ENCODE results near the gene XK.

XK gene

GRCh38 chrX:37679888-37680287, 5.7 kb upstream of the XK start:
- DNase-seq: no peak

GRCh38 chrX:37684426-37684825, 1.2 kb upstream of the XK start:
- DNase-seq: no peak

DNA sequence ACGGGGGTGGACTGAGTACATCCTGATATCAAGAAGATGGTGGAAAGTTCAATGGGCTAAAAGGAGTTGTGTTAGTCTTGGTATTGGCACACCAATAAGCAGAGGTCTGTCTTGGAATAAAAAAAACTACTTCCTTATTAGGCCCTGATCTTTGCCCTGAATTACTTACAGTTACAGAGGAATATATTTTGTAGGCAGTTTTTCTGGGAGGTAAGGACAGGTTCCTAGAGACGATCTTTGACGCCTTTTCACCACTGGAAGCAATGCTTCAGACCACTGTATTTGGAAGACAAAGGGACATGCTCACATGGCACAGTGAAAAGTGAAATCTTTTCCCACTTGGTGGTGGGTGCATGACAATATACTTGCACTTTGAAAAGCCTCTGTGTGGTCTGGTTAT, 618 bp upstream of the XK start:
- DNase-seq: no peak

GRCh38 chrX:37686369-37686995, 891 bp downstream of the XK start:
- DNase-seq: no peak

GRCh38 chrX:37686996-37687395, 1.4 kb downstream of the XK start:
- DNase-seq: no peak

DNA sequence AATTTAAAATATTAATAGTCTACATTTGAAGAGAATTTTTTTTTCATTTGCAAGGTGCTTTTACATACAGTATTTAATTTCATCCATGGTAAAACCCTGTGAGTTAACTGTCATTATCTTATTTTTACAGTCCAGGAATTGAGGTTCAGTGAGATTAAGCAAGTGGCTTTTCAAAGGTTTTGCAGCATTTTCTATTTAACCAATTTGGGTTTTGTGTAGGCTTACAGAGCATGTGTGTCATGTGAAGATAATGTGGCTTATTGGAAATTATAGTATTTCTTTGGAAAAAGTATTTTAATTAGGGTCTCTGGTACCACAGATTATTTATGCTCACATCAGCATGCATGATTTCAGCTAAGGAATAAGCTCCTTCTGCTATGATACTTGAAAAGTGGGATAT, 4.5 kb downstream of the XK start:
- DNase-seq: no peak

DNA sequence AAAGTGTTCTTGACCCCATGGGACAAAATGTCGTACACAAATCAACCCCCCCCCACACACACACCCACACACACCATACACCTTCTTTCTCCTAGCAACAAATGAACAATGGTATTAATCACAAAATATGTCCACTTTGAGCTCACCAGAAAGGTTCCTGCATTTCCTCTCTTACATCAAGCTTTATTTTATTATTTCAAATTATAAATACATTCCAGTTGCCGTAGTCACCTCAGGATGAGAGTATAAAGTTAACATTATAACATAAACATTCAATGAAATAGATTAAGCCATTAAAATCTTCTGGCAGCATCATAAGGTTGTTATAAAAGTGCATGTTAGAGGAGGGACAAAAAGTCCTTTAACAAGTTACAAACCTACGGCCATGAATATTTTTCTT, 7.3 kb downstream of the XK start:
- DNase-seq: no peak

DNA sequence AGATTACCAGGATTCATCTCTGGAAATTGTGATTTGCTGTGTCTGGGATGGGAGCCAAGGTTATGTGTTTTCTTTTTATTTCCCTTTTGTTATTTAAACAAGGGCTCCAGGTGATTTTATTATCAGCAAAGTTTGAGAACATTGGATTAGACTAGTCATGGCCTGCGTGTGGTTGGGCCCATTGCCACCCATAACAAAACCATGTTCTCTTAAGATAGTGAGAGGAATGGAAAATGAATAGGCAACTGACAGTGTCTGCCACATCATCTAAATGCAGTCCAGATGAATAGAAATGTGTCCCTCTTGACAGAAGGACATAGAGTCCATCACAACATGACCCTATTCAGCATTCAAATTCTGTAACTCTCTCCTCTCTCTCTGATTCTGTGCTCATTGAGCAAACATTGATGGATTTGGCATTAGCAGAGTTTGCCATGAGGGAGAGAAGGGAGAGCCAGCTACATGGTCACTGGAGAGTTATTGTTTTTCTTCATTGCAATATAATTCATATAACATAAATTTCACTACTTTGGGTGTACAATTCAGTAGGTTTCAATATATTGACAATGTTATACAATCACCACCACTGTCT, 11.7 kb downstream of the XK start:
- DNase-seq: no peak

DNA sequence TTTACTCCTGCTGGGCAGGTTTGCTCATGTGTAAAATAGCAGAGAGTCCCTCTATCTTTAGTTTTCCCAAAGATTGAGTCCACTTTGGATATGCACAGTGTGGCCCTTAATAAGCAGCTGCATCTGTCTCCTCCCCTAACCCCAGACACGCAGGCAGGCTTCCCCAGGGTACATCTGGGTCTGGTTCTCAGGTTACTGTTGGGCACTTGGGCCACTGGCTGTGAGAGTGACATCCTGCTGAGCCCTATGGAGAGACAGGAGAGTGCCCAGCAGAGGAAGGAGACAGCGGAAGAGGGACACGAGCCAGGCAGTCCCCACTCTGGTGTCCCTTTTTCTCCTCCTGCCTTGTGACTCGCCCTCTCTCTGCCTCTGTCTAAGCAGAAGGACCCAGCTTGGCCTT, 16.0 kb downstream of the XK start:
- no peak for DNase-seq

DNA sequence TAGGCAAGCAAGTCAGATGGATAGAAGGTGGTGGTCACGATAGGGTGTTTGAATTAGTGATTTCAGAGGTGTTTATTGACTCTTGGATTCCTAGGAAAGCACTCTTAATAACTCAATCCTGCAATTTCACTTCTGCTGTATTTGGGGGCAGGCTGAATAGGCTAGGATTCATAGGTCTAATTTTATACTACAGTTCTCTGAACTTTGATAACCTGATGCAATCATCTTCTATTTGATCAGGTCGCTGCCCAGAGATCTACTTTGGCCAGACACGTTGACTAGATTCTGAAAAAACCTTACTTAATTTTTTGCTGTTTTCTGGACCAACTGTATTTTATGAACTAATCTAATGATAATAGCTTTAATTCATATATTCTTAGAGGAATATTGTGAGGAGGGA, 26.4 kb downstream of the XK start:
- no peak for DNase-seq

DNA sequence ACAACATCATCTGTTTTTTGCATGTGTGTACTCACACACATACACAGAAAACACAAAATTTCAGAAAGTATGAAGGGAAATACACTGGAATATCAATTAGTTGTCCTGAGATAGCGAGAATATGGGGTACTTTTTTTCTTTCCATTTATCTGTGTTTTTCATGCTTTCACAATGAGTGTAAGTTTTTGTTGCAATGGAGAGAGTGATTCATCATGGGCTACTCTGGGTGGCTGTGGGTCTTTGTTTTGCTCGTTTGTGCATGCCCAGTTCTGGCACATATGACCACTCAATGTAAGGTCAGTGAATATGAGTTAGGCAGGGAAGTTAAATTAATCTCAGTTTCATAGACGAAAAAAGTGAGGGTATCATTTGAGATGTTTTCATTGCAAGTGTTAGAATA, 26.9 kb downstream of the XK start:
- DNase-seq: no peak

DNA sequence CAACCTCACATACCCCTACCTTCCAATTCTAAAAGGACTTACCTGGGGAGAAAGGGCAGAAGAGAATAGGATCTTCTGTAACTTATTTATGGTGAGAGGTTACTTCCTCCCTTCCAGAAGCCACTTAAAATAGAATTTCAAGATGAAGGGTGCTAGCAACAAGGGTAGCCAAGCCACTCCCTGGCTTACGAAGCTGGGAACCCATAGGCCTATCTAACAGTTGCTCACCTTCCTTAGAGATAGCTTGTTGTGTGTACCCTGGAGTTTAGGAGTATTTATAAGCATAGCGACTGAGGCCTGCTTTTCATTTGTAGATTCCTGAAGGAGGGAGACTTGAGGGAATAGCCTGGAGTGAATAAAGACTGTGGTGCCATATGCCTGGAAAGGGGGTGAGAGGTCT, 28.9 kb downstream of the XK start:
- no peak for DNase-seq

DNA sequence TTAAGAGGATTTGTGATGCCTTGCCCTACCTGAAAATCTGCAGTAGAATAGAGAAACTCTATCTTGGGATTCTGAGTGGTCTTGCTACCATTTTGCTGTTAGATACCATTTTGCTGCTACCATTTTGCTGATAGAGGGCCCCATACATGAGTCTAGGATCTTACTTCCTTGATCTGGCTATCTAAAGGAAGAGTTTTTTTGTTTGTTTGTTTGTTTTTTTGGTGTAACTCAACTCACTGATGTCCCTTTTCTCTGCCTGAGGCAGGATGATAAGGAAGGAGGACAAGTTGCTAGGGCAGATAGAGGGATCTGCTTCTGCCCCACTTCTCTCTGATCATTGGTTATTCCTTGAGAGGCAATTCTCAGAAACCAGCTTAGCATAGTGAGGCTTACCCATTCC, 31.0 kb downstream of the XK start:
- no peak for DNase-seq

DNA sequence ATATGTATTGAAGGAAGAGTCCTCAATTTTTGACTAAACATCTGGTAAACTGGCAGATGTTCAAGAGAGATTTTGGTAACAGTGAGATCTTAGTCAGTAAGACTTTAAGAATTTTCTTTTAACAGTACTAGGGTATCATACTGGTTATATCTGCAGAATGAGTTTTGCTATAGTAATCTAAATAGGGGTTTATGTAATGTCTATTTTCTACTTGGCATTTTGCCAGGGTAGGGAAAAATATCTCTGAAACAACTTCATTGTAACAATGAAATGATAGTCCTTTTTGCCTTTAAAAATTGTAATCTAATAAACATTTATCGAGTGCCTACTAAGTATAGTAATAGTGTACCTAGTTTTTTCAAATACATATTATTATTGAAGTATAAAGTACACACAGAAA, 32.1 kb downstream of the XK start:
- DNase-seq: no peak

DNA sequence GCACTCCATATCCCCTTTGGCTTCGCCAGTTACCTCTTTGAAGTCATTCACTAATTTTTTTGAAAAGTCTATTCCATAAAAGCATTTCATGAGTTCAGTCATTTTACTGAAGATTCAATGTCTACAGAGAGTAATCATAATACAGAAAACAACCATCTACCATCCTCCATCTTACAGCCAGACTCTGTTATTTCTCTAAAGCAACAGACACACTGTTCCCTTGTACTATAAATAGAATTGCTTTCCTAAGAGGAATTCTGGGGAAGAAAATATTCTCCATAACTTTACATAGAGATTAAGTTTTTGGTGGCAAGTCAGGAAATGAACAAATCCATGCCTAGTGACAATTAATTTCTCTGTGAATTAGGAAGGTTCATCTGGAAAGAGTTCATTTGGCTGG, 37.0 kb downstream of the XK start:
- DNase-seq: no peak

GRCh38 chrX:37726346-37726745, 40.8 kb downstream of the XK start:
- no peak for DNase-seq

DNA sequence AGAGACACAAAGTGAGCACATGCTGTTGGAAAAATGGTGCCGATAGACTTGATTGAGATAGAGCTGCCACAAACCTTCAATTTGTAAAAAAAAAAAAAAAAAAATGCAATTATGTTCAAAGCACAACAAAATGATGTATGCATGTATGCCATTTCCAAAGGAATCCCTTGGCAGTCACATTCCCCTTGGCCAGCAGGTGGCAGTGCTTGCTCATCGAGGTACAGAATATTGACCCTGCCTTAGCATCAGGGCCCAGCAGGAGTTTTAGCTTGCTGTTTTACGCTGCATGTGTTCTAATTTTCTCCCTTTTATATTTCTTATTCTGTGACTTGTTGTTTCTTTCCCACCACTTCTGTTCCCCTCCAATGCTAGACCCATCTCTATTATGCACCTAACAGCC, 59.8 kb downstream of the XK start:
- DNase-seq: peak; percentile 79

DNA sequence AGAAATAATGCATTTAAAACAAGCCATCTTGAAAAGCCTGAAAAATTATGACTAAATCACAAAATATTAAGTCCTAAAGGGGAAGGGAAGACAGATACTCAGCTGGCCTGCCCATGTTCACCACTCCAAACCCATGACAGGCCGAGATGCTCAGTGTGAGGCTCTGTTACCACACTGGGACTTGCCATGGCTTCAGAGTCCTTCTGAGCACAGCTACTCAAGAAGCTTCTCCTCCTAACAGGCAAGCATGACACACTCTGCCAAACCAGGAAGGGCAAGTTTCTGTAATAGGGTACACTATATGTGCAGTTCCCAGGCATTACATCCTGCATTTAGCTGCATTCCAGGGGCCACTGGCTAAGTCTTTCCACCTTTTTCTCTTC, 60.2 kb downstream of the XK start:
- DNase-seq: no peak

GRCh38 chrX:37746218-37746941, 60.8 kb downstream of the XK start:
- peak; percentile 58 for DNase-seq

GRCh38 chrX:37746951-37747350, 61.4 kb downstream of the XK start:
- DNase-seq: no peak

GRCh38 chrX:37752281-37752680, 66.7 kb downstream of the XK start:
- DNase-seq: no peak

GRCh38 chrX:37752936-37753335, 67.3 kb downstream of the XK start:
- no peak for DNase-seq

DNA sequence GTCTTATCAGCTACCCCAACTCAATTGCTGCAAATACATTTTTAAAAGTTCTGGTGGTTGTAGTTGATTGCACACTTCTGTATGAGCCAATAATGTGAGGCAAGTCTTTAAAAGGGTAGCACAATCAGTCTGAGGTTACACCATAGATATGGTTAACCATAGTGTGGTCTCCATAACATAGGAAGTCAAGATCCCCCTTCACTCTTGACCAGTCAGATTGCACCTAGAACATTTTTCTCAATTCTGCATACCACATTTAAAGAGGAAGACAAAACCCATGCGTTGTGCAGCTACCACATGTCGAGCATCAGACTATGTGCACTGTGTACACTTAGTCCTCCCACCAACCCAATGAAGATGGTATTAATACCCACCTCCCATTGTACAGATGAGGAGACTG, 67.8 kb downstream of the XK start:
- DNase-seq: no peak

DNA sequence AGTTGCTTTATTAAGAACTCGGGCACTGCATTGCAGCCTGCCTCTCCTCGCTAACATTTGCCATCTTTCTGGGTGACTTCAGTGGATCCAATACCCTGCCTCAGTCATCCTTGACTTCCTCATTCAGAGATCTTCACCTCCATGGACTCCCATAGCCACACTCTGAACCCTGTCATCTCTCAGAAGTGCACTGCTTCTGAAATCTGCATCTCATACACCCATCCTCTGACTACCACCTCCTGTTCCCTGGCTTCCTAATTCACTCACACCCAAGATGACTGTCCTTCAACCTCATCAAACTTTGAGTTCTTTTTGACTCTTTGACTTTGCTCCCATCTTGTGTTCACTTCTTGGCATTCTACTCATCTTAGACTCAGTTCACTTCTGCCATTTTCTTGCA, 68.9 kb downstream of the XK start:
- no peak for DNase-seq

- DNase-seq: peak; percentile 61
Observed at GRCh38 chrX:37755025-37755424, 69.4 kb downstream of the XK start.

Data from CD4-positive, alpha-beta T cell treated with Interleukin-15 for 1 hour (primary cell).